Measurements from ENCODE around the gene MTRF1L.

MTRF1L gene, protein sequence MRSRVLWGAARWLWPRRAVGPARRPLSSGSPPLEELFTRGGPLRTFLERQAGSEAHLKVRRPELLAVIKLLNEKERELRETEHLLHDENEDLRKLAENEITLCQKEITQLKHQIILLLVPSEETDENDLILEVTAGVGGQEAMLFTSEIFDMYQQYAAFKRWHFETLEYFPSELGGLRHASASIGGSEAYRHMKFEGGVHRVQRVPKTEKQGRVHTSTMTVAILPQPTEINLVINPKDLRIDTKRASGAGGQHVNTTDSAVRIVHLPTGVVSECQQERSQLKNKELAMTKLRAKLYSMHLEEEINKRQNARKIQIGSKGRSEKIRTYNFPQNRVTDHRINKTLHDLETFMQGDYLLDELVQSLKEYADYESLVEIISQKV

GRCh38 chr6:153002613-153003365, at the start of gene MTRF1L:
Gene MTRF1L, minus strand, starts transcription at chr6:153002709. Its CDS starts 24 bp downstream, at chr6:153002685.
- peak; percentile 87 for DNase-seq

DNA sequence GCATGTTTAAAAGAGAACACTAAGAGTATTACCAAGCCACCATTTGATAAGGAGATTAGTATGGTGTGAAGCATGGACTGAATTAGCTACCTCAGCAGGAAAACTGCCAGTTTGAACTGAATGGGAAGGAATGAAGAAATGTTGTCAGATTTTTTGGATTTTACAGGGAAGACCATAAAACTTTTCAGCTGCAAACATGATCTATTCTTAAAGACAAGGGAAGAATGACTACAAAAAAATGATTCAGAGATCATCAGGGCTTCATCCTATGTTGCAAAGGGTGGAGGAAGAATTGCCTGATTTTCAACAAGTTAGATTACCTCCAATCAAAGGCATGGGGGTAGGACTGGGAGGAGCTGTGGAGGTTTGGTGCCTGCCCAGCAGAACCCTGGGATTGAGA, 49.3 kb upstream of the MTRF1L start:
- DNase-seq = no peak

- DNase-seq = no peak
Observed at GRCh38 chr6:153048631-153049030, 46.1 kb upstream of the MTRF1L start.

DNA sequence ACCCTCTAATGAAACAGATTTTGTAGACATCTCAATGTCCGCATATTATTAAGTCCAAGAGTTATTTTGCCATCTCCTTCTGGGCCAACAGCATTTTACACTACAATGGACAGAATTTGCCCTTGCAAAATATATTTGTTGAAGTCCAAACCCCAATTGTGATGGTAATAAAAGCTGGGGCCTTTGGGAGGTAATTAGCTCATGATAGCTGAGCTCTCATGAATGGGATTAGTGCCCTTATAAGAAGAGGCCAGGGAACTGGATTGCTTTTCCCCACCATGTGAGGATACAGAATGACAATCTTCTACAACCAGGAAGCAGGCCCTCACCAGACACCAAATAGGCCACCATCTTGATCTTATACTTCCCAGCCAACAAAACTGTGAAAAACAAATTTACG, 44.9 kb upstream of the MTRF1L start:
- DNase-seq = no peak

DNA sequence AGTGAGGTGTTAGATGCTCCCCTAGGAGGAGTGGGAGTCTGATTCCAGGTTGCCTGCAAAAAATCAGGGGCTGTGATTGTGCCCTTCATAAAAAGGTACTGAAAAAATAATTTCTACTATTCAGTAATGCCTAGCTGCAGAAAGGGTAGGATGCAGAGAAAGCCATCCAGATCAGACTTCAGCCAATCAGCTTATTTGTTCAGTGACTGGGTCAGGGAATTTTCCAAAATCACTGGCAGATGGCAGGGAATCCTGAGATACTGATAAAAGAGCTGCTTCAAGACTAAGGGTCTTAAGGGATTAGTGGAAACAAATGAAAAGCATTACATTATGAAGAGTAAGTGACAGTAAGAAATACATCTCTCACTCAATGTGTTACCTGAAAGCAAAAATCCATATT, 42.8 kb upstream of the MTRF1L start:
- no peak for DNase-seq

DNA sequence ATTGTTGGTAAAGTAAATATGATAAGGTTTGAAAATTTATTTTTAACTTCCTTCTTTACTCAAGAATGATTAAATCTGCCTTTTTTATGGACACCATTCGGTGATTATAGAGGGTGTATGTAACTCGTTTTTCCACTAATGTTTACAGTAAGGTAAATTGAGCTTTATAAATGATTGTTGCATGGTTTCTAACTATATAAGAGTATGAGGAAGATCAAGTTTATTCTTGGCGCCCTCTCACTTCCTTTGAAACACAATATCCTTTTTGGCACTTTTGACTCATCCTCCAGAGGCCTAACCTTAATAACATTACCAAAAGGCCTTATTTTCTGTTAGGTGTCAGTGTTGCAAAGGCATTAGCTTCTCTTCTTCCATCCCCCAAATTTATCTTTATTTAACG, 41.8 kb upstream of the MTRF1L start:
- DNase-seq = no peak

GRCh38 chr6:153043719-153044118, 41.2 kb upstream of the MTRF1L start:
- DNase-seq = no peak

DNA sequence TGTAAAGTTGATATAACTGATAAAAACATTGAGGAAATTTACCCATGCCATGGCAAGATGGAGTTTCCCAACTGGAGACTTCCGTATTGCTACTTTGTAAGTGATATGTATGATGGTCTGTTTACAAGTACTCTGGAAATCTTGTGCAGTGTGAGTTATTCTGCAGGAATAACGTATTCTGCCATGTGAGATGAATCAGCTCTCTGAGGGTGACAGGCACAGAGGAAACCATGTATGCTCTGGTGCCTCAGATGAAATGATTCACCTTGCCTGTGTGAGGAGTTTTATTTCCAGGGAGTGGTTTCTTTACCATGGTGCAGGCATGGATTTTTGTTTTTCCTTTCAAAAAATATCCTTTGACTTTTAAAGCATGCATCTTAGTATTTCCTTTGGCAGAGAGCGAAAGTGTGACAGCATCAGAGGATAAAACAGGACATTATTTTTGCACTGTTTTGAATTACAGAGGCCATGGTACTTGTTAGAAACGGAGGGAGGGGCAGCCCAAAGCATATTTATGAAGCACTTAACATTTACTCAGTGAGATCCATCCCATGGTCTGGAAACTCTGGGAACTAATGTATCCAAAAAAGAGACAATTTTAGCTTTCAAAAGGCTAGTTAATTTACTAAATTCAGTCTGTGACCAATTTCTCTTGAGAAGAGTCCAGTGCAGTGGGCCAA, 36.0 kb upstream of the MTRF1L start:
- DNase-seq = no peak

DNA sequence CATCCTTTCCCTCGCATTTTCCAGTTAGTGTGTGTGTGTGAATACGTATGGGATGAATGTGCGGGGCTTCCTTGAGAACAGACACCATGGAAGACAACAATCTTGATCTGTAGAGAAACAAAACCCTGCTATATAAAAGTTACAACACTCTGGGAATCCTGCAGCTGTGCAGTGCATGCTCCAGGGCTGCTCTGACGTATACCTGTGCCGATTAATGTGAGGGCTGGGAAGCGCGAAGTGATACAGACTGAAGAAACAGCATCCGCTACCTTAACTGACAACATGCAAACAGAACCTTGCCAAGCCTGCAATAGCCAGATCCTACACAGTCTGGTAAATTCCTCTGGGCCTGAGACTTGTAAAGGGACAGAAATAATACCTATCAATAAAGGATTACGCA, 31.6 kb upstream of the MTRF1L start:
- DNase-seq = no peak

DNA sequence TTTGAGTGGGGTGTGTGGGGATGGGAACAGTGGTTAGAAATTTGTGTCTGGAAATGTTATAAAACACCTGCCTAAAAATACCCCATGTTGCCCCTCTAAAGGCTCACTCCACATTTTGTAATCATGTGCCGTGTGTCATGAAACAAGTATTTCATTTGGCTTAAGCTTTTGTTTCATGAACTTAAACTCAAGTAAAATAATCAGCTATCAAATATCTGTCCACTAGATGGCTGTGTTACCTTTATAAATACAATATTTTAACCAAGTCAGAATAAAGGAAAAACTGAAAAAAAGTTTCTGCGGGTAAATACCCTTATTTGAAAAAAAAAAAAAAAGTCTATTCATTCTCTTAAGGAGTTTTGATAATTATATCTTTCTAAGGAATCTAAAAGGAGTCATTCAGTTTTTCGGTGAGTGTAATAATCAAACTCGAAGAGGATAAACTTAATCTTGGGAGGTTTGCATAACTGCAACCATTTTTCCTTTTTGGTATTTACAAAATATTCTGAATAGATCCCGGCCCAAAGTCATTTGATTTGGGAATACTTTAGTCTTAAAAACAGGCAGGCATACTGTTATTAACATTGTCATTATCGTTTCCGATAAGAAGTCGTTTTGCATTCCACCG, 29.9 kb upstream of the MTRF1L start:
- no peak for DNase-seq

- no peak for DNase-seq
Observed at GRCh38 chr6:153031335-153031955, 28.9 kb upstream of the MTRF1L start.

GRCh38 chr6:153028963-153029362, 26.5 kb upstream of the MTRF1L start:
- no peak for DNase-seq

DNA sequence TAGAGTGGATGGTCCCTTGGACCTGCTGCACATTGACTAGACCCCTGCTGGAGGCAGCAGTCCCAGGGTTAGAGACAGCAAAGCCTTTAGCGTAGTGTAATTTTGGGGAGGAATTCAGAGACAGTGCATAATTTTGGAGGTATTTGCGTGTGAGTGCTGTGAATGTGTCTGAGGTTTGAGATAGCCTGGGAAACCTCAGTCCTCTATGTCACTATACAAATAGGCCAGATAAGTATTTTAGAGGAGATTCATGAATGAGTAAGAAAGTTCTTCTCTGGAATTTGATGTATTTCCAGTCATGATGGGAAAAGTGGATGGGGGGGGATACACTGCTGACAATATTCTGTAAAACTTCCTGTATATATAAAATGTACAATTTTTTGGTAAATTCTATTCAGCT, 25.8 kb upstream of the MTRF1L start:
- DNase-seq = no peak

GRCh38 chr6:153027480-153027879, 25.0 kb upstream of the MTRF1L start:
- no peak for DNase-seq

GRCh38 chr6:153024709-153025017, 22.2 kb upstream of the MTRF1L start:
- DNase-seq = no peak

GRCh38 chr6:153023977-153024708, 21.6 kb upstream of the MTRF1L start:
- DNase-seq = peak; percentile 6

- DNase-seq = no peak
Observed at GRCh38 chr6:153018355-153018754, 15.8 kb upstream of the MTRF1L start.

DNA sequence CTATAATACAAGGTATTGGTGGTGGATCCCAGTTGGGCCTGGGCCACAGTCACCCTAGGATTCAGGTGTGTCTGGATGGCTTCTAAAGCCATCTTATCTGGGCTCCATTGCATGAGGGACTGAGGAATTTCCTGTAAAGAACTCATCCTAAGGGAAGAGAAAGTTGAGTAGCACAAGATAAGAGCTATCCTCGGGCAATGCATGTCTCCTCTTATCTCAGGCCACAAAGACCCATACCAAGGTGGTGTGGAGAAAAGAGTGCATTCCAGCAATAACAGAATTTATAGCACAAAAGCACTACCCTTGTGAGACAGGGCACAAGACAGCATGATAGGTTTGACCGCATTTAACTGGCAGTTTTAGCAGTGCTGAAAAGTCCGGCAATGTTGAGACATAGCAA, 14.3 kb upstream of the MTRF1L start:
- DNase-seq = no peak

- DNase-seq = no peak
Observed at GRCh38 chr6:153015094-153015640, 12.7 kb upstream of the MTRF1L start.

- DNase-seq = no peak
Observed at GRCh38 chr6:153013438-153013837, 10.9 kb upstream of the MTRF1L start.

DNA sequence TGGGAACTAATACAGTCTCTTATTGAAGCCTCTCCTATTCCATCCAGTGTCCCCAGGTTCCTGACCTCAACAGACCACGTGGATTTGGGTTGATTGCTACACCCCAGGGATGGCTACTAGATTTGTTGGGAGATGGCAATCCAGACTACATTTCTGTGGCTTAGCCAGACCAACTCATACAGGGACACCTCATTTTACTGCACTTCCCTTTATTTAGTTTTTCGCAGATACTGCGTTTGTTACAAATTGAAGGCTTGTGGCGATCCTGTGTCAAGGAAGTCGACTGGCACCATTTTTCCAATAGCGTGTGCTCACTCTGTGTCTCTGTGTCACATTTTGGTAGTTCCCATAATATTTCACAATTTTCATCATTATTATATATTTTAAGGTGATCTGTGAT, 10.3 kb upstream of the MTRF1L start:
- no peak for DNase-seq

- DNase-seq = no peak
Observed at GRCh38 chr6:153003366-153003690, 819 bp upstream of the MTRF1L start.
